Nephron progenitor cell (in vitro differentiated cells): ENCODE measurements around the gene EFCAB7.
A peak's percentile ranks its signal among the peaks of the same experiment; 100 is the strongest.
"Not testable (repeated sequence)": the region's sequence is repeated elsewhere in the genome, so short reads cannot be mapped to it uniquely, and the experiment has no call there.

Experiments
- DNase-seq: peaks from one replicate; pipeline ENCODE4 v3.0.0; 2021
- H3K27ac Mint-ChIP-seq: 2 replicates; pipeline ENCODE4 v1.8.0; 2021; ENCODE audit warnings: mild to moderate bottlenecking, moderate library complexity, mixed read lengths
- H3K27me3 Mint-ChIP-seq: 2 replicates; pipeline ENCODE4 v1.8.0; 2021; ENCODE audit warnings: mild to moderate bottlenecking, low read depth, mixed read lengths; ENCODE audit not compliant: poor library complexity
- H3K36me3 Mint-ChIP-seq: 2 replicates; pipeline ENCODE4 v1.8.0; 2021; ENCODE audit warnings: low read depth, mixed read lengths
- H3K4me1 Mint-ChIP-seq: 2 replicates; pipeline ENCODE4 v1.8.0; 2021; ENCODE audit warnings: mixed read lengths
- H3K4me3 Mint-ChIP-seq: 2 replicates; pipeline ENCODE4 v1.8.0; 2021; ENCODE audit warnings: mild to moderate bottlenecking, moderate library complexity, mixed read lengths
- H3K9me3 Mint-ChIP-seq: 2 replicates; pipeline ENCODE4 v1.8.0; 2021; ENCODE audit warnings: mild to moderate bottlenecking, moderate library complexity, mixed read lengths
- TF ChIP-seq, protein P1 (sequence below): fragments of 200-600 bp; sonication (generic); IDR thresholded peaks from 2 replicates; pipeline ENCODE4 v1.5.0; 2021; ENCODE audit warnings: antibody characterized with exemption

EFCAB7 gene

GRCh38 chr1:63575340-63575826 lies 52.1 kb downstream of the EFCAB7 start:
- TF ChIP-seq, protein P1, sequence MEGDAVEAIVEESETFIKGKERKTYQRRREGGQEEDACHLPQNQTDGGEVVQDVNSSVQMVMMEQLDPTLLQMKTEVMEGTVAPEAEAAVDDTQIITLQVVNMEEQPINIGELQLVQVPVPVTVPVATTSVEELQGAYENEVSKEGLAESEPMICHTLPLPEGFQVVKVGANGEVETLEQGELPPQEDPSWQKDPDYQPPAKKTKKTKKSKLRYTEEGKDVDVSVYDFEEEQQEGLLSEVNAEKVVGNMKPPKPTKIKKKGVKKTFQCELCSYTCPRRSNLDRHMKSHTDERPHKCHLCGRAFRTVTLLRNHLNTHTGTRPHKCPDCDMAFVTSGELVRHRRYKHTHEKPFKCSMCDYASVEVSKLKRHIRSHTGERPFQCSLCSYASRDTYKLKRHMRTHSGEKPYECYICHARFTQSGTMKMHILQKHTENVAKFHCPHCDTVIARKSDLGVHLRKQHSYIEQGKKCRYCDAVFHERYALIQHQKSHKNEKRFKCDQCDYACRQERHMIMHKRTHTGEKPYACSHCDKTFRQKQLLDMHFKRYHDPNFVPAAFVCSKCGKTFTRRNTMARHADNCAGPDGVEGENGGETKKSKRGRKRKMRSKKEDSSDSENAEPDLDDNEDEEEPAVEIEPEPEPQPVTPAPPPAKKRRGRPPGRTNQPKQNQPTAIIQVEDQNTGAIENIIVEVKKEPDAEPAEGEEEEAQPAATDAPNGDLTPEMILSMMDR: peak; percentile 94

DNA sequence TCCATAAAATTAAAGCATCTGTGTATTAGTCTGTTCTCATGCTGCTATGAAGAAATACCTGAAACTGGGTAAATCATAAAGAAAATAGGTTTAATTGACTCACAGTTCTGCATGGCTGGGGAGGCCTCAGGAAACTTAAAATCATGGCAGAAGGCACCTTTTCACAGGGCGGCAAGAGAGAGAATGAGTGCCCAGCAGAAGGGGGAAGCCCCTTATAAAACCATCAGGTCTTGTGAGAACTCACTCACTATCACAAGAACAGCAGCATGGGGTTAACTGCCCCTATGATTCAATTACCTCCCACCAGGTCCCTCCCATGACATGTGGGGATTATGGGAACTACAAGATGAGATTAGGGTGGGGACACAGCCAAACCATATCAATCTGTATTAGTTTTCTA lies 63.0 kb downstream of the EFCAB7 start:
- H3K4me1 Mint-ChIP-seq, H3K27me3 Mint-ChIP-seq, H3K4me3 Mint-ChIP-seq, DNase-seq, H3K27ac Mint-ChIP-seq: not testable (repeated sequence)
- peaks cover 45% of the 10 kb centered on the region for H3K36me3 Mint-ChIP-seq
- peaks cover 25% of the 10 kb centered on the region for H3K9me3 Mint-ChIP-seq

More at GRCh38 chr1:63575340-63575826, 52.1 kb downstream of the EFCAB7 start:
- peaks cover 6% of the 10 kb centered on the region for H3K36me3 Mint-ChIP-seq
- no peak overlapping the region for H3K4me3 Mint-ChIP-seq
- no peaks in the 10 kb centered on the region for H3K4me1 Mint-ChIP-seq
- H3K27ac Mint-ChIP-seq: no peak overlapping the region
- H3K27me3 Mint-ChIP-seq: no peaks in the 10 kb centered on the region
- peaks cover 7% of the 10 kb centered on the region for H3K9me3 Mint-ChIP-seq
- DNase-seq: no peak

DNA sequence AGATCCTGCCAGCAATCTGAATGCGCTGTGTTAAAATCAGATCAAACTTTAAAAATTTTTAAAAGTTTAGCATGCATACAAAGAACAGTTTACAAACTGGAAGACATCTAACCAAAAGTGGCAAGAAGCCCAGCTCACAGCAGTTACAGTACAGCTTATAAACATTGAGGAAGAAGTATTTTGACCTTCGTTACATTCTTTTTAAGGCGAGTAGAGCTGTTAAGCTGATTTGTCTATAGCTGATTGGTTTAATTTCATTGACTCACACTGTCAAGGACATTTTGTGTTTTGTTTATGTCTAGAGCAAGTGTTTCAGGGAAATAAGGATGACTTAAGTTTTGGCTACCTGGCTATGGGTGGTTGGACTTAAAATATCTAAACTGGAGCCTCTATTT lies 66.8 kb downstream of the EFCAB7 start:
- Mint-ChIP-seq H3K27me3 (peaks cover 14% of the 10 kb centered on the region), H3K27ac (no peak overlapping the region), H3K36me3 (peaks cover 16% of the 10 kb centered on the region), H3K4me1 (peaks cover 17% of the 10 kb centered on the region), H3K4me3 (no peak overlapping the region), H3K9me3 (peaks cover 8% of the 10 kb centered on the region)
- TF ChIP-seq, protein P1: no peak
- no peak for DNase-seq

DNA sequence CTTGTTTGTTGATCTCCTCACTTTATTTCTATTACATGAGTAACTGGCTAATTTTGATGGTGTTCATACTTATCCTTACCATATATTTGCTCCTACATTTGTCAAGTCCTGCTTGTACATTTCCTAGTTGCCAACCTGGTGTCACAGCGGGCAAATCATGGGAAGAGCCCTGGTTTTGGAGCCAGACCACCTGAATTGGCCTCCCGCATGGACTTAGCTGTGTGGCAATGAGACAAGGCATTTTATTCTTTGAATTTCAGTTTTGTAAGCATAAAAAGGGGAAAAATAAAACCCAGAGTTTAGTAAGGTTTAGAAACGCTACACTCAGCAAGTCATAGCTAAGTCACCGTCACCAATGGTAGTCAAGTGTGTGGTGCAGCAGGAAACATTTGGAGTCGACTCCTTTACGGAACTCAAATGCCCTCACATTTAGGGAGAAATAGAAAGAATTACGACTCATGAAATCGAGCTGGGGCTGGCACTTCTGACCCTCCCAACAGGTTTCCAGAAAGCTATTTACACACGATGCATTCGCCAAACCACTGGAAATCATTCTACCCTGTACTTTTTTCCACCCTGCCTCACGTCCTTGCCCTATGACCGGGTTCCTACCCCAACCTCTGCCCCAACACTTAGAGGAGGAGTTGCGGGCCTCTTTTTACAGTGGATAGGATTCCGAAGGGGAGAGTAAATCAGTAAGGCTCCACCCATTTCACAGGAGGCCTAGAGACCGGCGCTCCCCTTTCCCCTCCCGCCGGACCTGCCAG lies 69.4 kb downstream of the EFCAB7 start:
- Mint-ChIP-seq H3K9me3 (no peaks in the 10 kb centered on the region), H3K4me3 (peak overlapping the region; percentile 91), H3K36me3 (peaks cover 20% of the 10 kb centered on the region), H3K4me1 (peaks cover 22% of the 10 kb centered on the region), H3K27me3 (peaks cover 14% of the 10 kb centered on the region), H3K27ac (peak overlapping the region; percentile 82)
- no peak for DNase-seq
- TF ChIP-seq, protein P1: no peak

DNA sequence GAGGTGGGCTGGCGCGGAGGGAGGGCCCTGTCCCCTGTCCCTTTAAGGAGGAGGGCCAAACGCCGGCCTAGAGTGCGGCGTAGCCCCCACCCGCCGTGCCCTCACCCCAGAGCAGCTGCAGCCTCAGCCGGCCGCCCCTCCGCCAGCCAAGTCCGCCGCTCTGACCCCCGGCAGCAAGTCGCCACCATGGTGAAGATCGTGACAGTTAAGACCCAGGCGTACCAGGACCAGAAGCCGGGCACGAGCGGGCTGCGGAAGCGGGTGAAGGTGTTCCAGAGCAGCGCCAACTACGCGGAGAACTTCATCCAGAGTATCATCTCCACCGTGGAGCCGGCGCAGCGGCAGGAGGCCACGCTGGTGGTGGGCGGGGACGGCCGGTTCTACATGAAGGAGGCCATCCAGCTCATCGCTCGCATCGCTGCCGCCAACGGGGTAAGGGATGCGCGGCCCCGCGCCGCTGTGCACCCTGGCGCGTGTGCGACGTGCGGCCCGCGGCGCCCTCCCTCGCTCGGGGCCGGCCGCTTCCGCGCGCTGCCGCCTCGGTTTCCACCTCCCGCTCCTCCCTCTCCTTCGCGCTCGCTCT lies 70.1 kb downstream of the EFCAB7 start, which contains the start of gene PGM1:
Gene PGM1 (plus strand): TSS at position 109 of the 583 bp plus-strand sequence. CDS start 78 bp downstream, at position 187.
- peaks cover 14% of the 10 kb centered on the region for H3K27me3 Mint-ChIP-seq
- peaks cover 22% of the 10 kb centered on the region for H3K4me1 Mint-ChIP-seq
- peaks cover 20% of the 10 kb centered on the region for H3K36me3 Mint-ChIP-seq
- peak within 1 kb of the TSS; percentile 92 for H3K27ac Mint-ChIP-seq
- DNase-seq: peak; percentile 85
- TF ChIP-seq, protein P1: no peak
- no peaks in the 10 kb centered on the region for H3K9me3 Mint-ChIP-seq
- peak within 1 kb of the TSS; percentile 91 for H3K4me3 Mint-ChIP-seq

- Mint-ChIP-seq H3K9me3 (no peaks in the 10 kb centered on the region), H3K4me1 (peaks cover 22% of the 10 kb centered on the region), H3K36me3 (peaks cover 25% of the 10 kb centered on the region), H3K27me3 (peaks cover 14% of the 10 kb centered on the region), H3K27ac (peak overlapping the region; percentile 90), H3K4me3 (peak overlapping the region; percentile 91)
- DNase-seq: peak; percentile 79
- TF ChIP-seq, protein P1: no peak
Observed at GRCh38 chr1:63593886-63594605, 70.7 kb downstream of the EFCAB7 start.
